Karpas-422 (cell line): ENCODE results near the gene MIOS. TPM values are rescaled to one million over a fixed set of nuclear protein-coding genes. Genes with fewer than 3 reads are reported as not detected.

Experiments used
- DNase-seq: peaks from one replicate; pipeline ENCODE4 v3.0.0-alpha.2; 2015
- H2AFZ ChIP-seq: fragments of 200-600 bp; sonication (generic); 2 replicates; pipeline ENCODE4 v1.6.1; 2014; ENCODE audit warnings: antibody characterized with exemption, low read length, mixed read lengths
- H3K27ac ChIP-seq: fragments of 200-600 bp; sonication (generic); 2 replicates; pipeline ENCODE4 v1.5.1; 2014; ENCODE audit warnings: mild to moderate bottlenecking, low read length, moderate library complexity
- H3K27me3 ChIP-seq: fragments of 200-600 bp; sonication (generic); 2 replicates; pipeline ENCODE4 v1.6.1; 2014; ENCODE audit warnings: low read length, mixed read lengths
- H3K36me3 ChIP-seq: fragments of 200-600 bp; sonication (generic); 2 replicates; pipeline ENCODE4 v1.6.1; 2014; ENCODE audit warnings: low read length, mixed read lengths; ENCODE audit not compliant: insufficient read depth
- H3K4me1 ChIP-seq: fragments of 200-600 bp; sonication (generic); 2 replicates; pipeline ENCODE4 v1.6.1; 2014; ENCODE audit warnings: mild to moderate bottlenecking, low read length, mixed read lengths
- H3K4me2 ChIP-seq: fragments of 200-600 bp; sonication (generic); 2 replicates; pipeline ENCODE4 v1.6.1; 2014; ENCODE audit warnings: low read length, low read depth, mild to moderate bottlenecking; ENCODE audit not compliant: poor library complexity, severe bottlenecking
- H3K4me3 ChIP-seq: fragments of 200-600 bp; sonication (generic); 2 replicates; pipeline ENCODE4 v1.5.1; 2014; ENCODE audit warnings: mild to moderate bottlenecking, antibody characterized with exemption, low read length, mixed read lengths
- H3K79me2 ChIP-seq: fragments of 200-600 bp; sonication (generic); 2 replicates; pipeline ENCODE4 v1.6.1; 2014; ENCODE audit warnings: mild to moderate bottlenecking, low read length, mixed read lengths
- H3K9ac ChIP-seq: fragments of 200-600 bp; sonication (generic); 2 replicates; pipeline ENCODE4 v1.6.0; 2014; ENCODE audit warnings: low read length
- H3K9me2 ChIP-seq: fragments of 200-600 bp; sonication (generic), shearing (Covaris generic); replicated peaks from 2 replicates; pipeline ENCODE4 v1.6.0; 2014; ENCODE audit warnings: mild to moderate bottlenecking, low read length, moderate library complexity; ENCODE audit not compliant: insufficient read depth
- H3K9me3 ChIP-seq: fragments of 300-700, 200-600 bp; sonication (generic); 2 replicates; pipeline ENCODE4 v1.6.1; 2014; ENCODE audit warnings: low read length, mixed read lengths
- H4K20me1 ChIP-seq: fragments of 200-600 bp; sonication (generic); 2 replicates; pipeline ENCODE4 v1.6.1; 2014; ENCODE audit warnings: mild to moderate bottlenecking, antibody characterized with exemption, low read length, low read depth; ENCODE audit not compliant: insufficient read depth
- total RNA-seq: library from RNA; depleted of rRNA; stranded (reverse); fragments of >200 nt; shearing (Covaris generic); gene quantifications from 2 replicates; pipeline ENCODE4 v1.2.3, GENCODE V29; 2014; ENCODE audit warnings: low replicate concordance

Gene MIOS
- total RNA-seq, 1 experiment from 2014 or later: 105 TPM

- Histone ChIP-seq H3K27ac (no peak overlapping the region), H3K9ac (no peak overlapping the region), H3K27me3 (no peaks in the 10 kb centered on the region), H4K20me1 (no peaks in the 10 kb centered on the region), H3K79me2 (no peaks in the 10 kb centered on the region), H3K9me3 (no peaks in the 10 kb centered on the region), H3K36me3 (peaks cover 32% of the 10 kb centered on the region; the same call in 1 of the 2 replicates), H3K9me2 (no peaks in the 10 kb centered on the region), H3K4me3 (no peak overlapping the region), H3K4me2 (no peak overlapping the region), H2AFZ (no peak overlapping the region), H3K4me1 (no peaks in the 10 kb centered on the region)
- peak; percentile 29 for DNase-seq
Observed at GRCh38 chr7:7607010-7607409, 40.3 kb downstream of the MIOS start.

- Histone ChIP-seq H3K36me3 (peaks cover 32% of the 10 kb centered on the region; the same call in 1 of the 2 replicates), H3K4me3 (no peak overlapping the region), H2AFZ (no peak overlapping the region), H3K9me3 (no peaks in the 10 kb centered on the region), H3K4me1 (no peaks in the 10 kb centered on the region), H3K27ac (no peak overlapping the region), H3K79me2 (no peaks in the 10 kb centered on the region), H3K9ac (no peak overlapping the region), H3K9me2 (no peaks in the 10 kb centered on the region), H4K20me1 (no peaks in the 10 kb centered on the region), H3K27me3 (no peaks in the 10 kb centered on the region), H3K4me2 (no peak overlapping the region)
- no peak for DNase-seq
Observed at GRCh38 chr7:7609330-7609729, 42.6 kb downstream of the MIOS start.

GRCh38 chr7:7612519-7612918 lies 45.8 kb downstream of the MIOS start:
- Histone ChIP-seq H3K27ac (no peak overlapping the region), H3K9me3 (no peaks in the 10 kb centered on the region), H3K79me2 (no peaks in the 10 kb centered on the region), H3K9ac (no peak overlapping the region), H3K4me3 (no peak overlapping the region), H2AFZ (no peak overlapping the region), H3K36me3 (peaks cover 15% of the 10 kb centered on the region; the same call in 1 of the 2 replicates), H3K4me2 (no peak overlapping the region), H3K27me3 (no peaks in the 10 kb centered on the region), H3K4me1 (no peaks in the 10 kb centered on the region), H3K9me2 (no peaks in the 10 kb centered on the region), H4K20me1 (no peaks in the 10 kb centered on the region)
- DNase-seq: no peak

GRCh38 chr7:7613210-7613609 lies 46.5 kb downstream of the MIOS start:
- Histone ChIP-seq H3K79me2 (no peaks in the 10 kb centered on the region), H3K36me3 (peaks cover 12% of the 10 kb centered on the region; the same call in 1 of the 2 replicates), H3K27ac (no peak overlapping the region), H3K9ac (no peak overlapping the region), H4K20me1 (no peaks in the 10 kb centered on the region), H3K4me1 (no peaks in the 10 kb centered on the region), H3K9me3 (no peaks in the 10 kb centered on the region), H3K9me2 (no peaks in the 10 kb centered on the region), H3K4me3 (no peak overlapping the region), H3K27me3 (no peaks in the 10 kb centered on the region), H3K4me2 (no peak overlapping the region), H2AFZ (no peak overlapping the region)
- no peak for DNase-seq

- DNase-seq: no peak
Observed at GRCh38 chr7:7614018-7614741, 47.5 kb downstream of the MIOS start.

GRCh38 chr7:7617550-7617949 lies 50.9 kb downstream of the MIOS start:
- H3K4me2 ChIP-seq: no peak overlapping the region

More at GRCh38 chr7:7614018-7614741, 47.5 kb downstream of the MIOS start:
- no peaks in the 10 kb centered on the region for H3K79me2 ChIP-seq
- no peak overlapping the region for H3K9ac ChIP-seq
- no peaks in the 10 kb centered on the region for H3K9me2 ChIP-seq
- H3K9me3 ChIP-seq: no peaks in the 10 kb centered on the region
- no peaks in the 10 kb centered on the region for H4K20me1 ChIP-seq
- H3K4me1 ChIP-seq: no peaks in the 10 kb centered on the region
- no peaks in the 10 kb centered on the region for H3K27me3 ChIP-seq
- H3K27ac ChIP-seq: no peak overlapping the region
- H3K36me3 ChIP-seq: peaks cover 2% of the 10 kb centered on the region; the same call in 1 of the 2 replicates
- no peak overlapping the region for H2AFZ ChIP-seq
- no peak overlapping the region for H3K4me2 ChIP-seq
- no peak overlapping the region for H3K4me3 ChIP-seq

GRCh38 chr7:7618410-7618809 lies 51.7 kb downstream of the MIOS start:
- DNase-seq: no peak
- H3K36me3 ChIP-seq: no peaks in the 10 kb centered on the region
- H3K4me2 ChIP-seq: no peak overlapping the region
- H3K79me2 ChIP-seq: no peaks in the 10 kb centered on the region
- no peak overlapping the region for H2AFZ ChIP-seq
- H3K4me1 ChIP-seq: no peaks in the 10 kb centered on the region
- no peaks in the 10 kb centered on the region for H3K9me3 ChIP-seq
- H4K20me1 ChIP-seq: no peaks in the 10 kb centered on the region
- H3K4me3 ChIP-seq: no peak overlapping the region
- H3K9me2 ChIP-seq: no peaks in the 10 kb centered on the region
- H3K27me3 ChIP-seq: no peaks in the 10 kb centered on the region
- no peak overlapping the region for H3K27ac ChIP-seq
- H3K9ac ChIP-seq: no peak overlapping the region

More at GRCh38 chr7:7617550-7617949, 50.9 kb downstream of the MIOS start:
- H3K9me2 ChIP-seq: no peaks in the 10 kb centered on the region
- no peaks in the 10 kb centered on the region for H3K79me2 ChIP-seq
- H3K4me3 ChIP-seq: no peak overlapping the region
- DNase-seq: no peak
- no peaks in the 10 kb centered on the region for H3K9me3 ChIP-seq
- no peak overlapping the region for H3K9ac ChIP-seq
- H3K36me3 ChIP-seq: no peaks in the 10 kb centered on the region
- no peaks in the 10 kb centered on the region for H3K4me1 ChIP-seq
- H3K27ac ChIP-seq: no peak overlapping the region
- H4K20me1 ChIP-seq: no peaks in the 10 kb centered on the region
- H2AFZ ChIP-seq: no peak overlapping the region
- no peaks in the 10 kb centered on the region for H3K27me3 ChIP-seq

- no peak overlapping the region for H3K9ac ChIP-seq
- H2AFZ ChIP-seq: no peak overlapping the region
- DNase-seq: no peak
- no peaks in the 10 kb centered on the region for H3K79me2 ChIP-seq
- no peak overlapping the region for H3K4me2 ChIP-seq
- H3K9me2 ChIP-seq: no peaks in the 10 kb centered on the region
- no peaks in the 10 kb centered on the region for H3K4me1 ChIP-seq
- H3K27ac ChIP-seq: no peak overlapping the region
- no peaks in the 10 kb centered on the region for H3K36me3 ChIP-seq
- no peak overlapping the region for H3K4me3 ChIP-seq
- H3K9me3 ChIP-seq: no peaks in the 10 kb centered on the region
- H4K20me1 ChIP-seq: no peaks in the 10 kb centered on the region
- H3K27me3 ChIP-seq: no peaks in the 10 kb centered on the region
Observed at GRCh38 chr7:7620236-7620635, 53.6 kb downstream of the MIOS start.
